Heart right ventricle (tissue), 16 donors: ENCODE data around the gene SLC2A13. TPM values are rescaled to one million over a fixed set of nuclear protein-coding genes. Genes with fewer than 3 reads are reported as not detected.

ENCODE experiments used
- ATAC-seq, 8 donors: fragments of 200-7000 bp; cut with Tn5 transposase; one replicate each; pipeline ENCODE4 v1.9.1; 2020; ENCODE audit warnings: mild to moderate bottlenecking in 8 of 8, moderate library complexity in 8 of 8, moderate number of reproducible peaks in 1 of 8
- DNase-seq, 2 donors: peaks; one replicate each; pipeline ENCODE4 v3.0.0-alpha.2; 2020
- H3K27ac ChIP-seq, 10 donors: fragments of 200-600 bp; sonication (generic) in 2 of 10; one replicate each; pipeline versions ENCODE4 v1.5.0 to v1.8.0; 2020 to 2022; ENCODE audit warnings: mild to moderate bottlenecking in 3 of 10
- H3K27me3 ChIP-seq, 7 donors: fragments of 200-600 bp; one replicate each; pipeline ENCODE4 v1.8.0; 2021 to 2022; ENCODE audit warnings: mild to moderate bottlenecking in 2 of 7
- H3K36me3 ChIP-seq, 9 donors: fragments of 200-600 bp; sonication (generic) in 1 of 9; one replicate each; pipeline versions ENCODE4 v1.5.0 to v1.8.0; 2020 to 2022; ENCODE audit warnings: mild to moderate bottlenecking in 2 of 9
- H3K4me1 ChIP-seq, 9 donors: fragments of 200-600 bp; sonication (generic) in 1 of 9; one replicate each; pipeline versions ENCODE4 v1.5.0 to v1.8.0; 2020 to 2022; ENCODE audit warnings: mild to moderate bottlenecking in 4 of 9
- H3K4me3 ChIP-seq, 10 donors: fragments of 200-600 bp; sonication (generic) in 2 of 10; one replicate each; pipeline versions ENCODE4 v1.5.0 to v1.8.0; 2020 to 2022; ENCODE audit warnings: mild to moderate bottlenecking in 7 of 10, moderate library complexity in 2 of 10
- H3K9me3 ChIP-seq, 11 donors: fragments of 200-600 bp in 10 of 11; sonication (generic) in 2 of 11; one replicate each; pipeline versions ENCODE4 v1.5.0 to v1.8.0; 2013 to 2022; ENCODE audit warnings: mild to moderate bottlenecking in 2 of 11, control low read depth in 1 of 11, moderate library complexity in 1 of 11
- CTCF ChIP-seq, 9 donors: fragments of 200-600 bp; sonication (generic) in 2 of 9; IDR thresholded peaks; one replicate each; pipeline versions ENCODE4 v1.5.0 to v1.8.0; 2021 to 2022; ENCODE audit warnings: antibody characterized with exemption in 9 of 9, mild to moderate bottlenecking in 5 of 9, moderate library complexity in 1 of 9
- WGBS, 2 donors: extraction: QIAGEN DNeasy Blood & Tissue Kit; methylation state at CpG; one replicate each; pipeline ENCODE4 v1.1.7; 2013; ENCODE audit warnings: inconsistent platforms in 1 of 2; 5-methylcytosine and 5-hydroxymethylcytosine counted together
- intact Hi-C, 10 donors: fragments of 100-400 bp; cut with DNase I; formaldehyde crosslinking; loops; one replicate each; pipeline versions ENCODE4 v1.11.1 to v1.14.2; 2022
- polyA plus RNA-seq, 2 donors: library from polyadenylated mRNA; stranded (reverse); fragments of 200-250 nt; gene quantifications; one replicate each; pipeline ENCODE4 v1.2.3, GENCODE V29; 2013
- total RNA-seq, 10 donors: library from RNA; stranded (reverse); fragmentation: NEBNext Ultra II Directional in 3 of 10; extraction: Animal tissue kit (Norgen Biotek cat#: 25700) in 3 of 10; gene quantifications; one replicate each; pipeline versions ENCODE4 v1.2.1 to v1.2.4, GENCODE V29; 2021 to 2023
- donor health status: Arrhythmogenic right ventricular cardiomyopathy.
- donor health status: ischemic (EF 13 %, LVEDD 7.1; RV severe dilation, severe dysfunction).
- donor health status: healthy with polysubstance abuse.
- donor health status: DM: no; HTN: yes; CAD: no.
- donor health status: DM: no; HTN: no; CAD: no.
- donor health status: ischemic (EF 25% LVEDD 6.9; RV normal size, moderate dysfunction).
- donor health status: ischemic (EF 25% LVEDD 5.7; RV mildly dilated, moderate dysfunction).
- donor health status: healthy.
- donor health status: DM: yes; HTN: yes; CAD: no.
- donor health status: Ischemic cardiomyopathy.
- donor health status: ischemic (EF 35%, LVEDD 5.7; RV mildly dilated, moderate dysfunction).
- donor health status: nonischemic (EF 11% LVEDD 7.7; RV severe dilation, severe dysfunction).
- donor health status: DM: yes; HTN: yes; CAD: no.
- donor health status: PGD.
- donor health status: ischemic (EF 29% LVEDD 5.4; RV normal size, mild dysfunction).
- donor health status: nonischemic (EF 23%, LVEDD 6.1; RV moderate dilation, normal function).

Gene SLC2A13
- total and polyA plus RNA-seq, 12 donors = 2.6 to 14.2 (median 9.8) TPM

GRCh38 chr12:39773266-39773665, 332.6 kb downstream of the SLC2A13 start:
- WGBS, 2 donors = 94 to 96% methylated on average over 2 of the region's 2 CpGs
- no peaks in the 10 kb centered on the region for H3K27me3 ChIP-seq
- no peak for TF ChIP-seq CTCF (IDR thresholded peaks at IDR 0.05)
- intact Hi-C loops = loop anchor here in 1 of 10 donors (5.0 kb wide), 1 partner anchor 214 kb away; no protein-coding TSS in a partner anchor
- no peaks in the 10 kb centered on the region for H3K4me1 ChIP-seq
- H3K4me3 ChIP-seq = no peak overlapping the region
- DNase-seq (no peak), ATAC-seq (no peak)
- H3K9me3 ChIP-seq = no peaks in the 10 kb centered on the region
- H3K27ac ChIP-seq = no peak overlapping the region
- H3K36me3 ChIP-seq = no peaks in the 10 kb centered on the region

GRCh38 chr12:39772821-39773259, 333.0 kb downstream of the SLC2A13 start:
- ATAC-seq (peak in 1 of 8 donors; percentile 65), DNase-seq (no peak)
- intact Hi-C loops = loop anchor here in 1 of 10 donors (5.0 kb wide), 1 partner anchor 214 kb away; no protein-coding TSS in a partner anchor
- Histone ChIP-seq H3K9me3 (peaks cover 0 to 1% (median 0%) of the 10 kb centered on the region in 11 donors), H3K27me3 (no peaks in the 10 kb centered on the region), H3K4me1 (no peaks in the 10 kb centered on the region), H3K36me3 (no peaks in the 10 kb centered on the region), H3K4me3 (no peak overlapping the region), H3K27ac (no peak overlapping the region)
- 72 to 80% methylated on average over 3 of the region's 3 CpGs for WGBS, 2 donors
- TF ChIP-seq CTCF (IDR thresholded peaks at IDR 0.05) = no peak

- Histone ChIP-seq H3K36me3 (no peaks in the 10 kb centered on the region), H3K9me3 (peaks cover 0 to 10% (median 0%) of the 10 kb centered on the region in 11 donors), H3K27me3 (no peaks in the 10 kb centered on the region), H3K27ac (no peak overlapping the region), H3K4me3 (no peak overlapping the region), H3K4me1 (peaks cover 0 to 3% (median 0%) of the 10 kb centered on the region in 9 donors)
- WGBS, 2 donors = 95 to 97% methylated on average over 1 of the region's 1 CpG
- no peak for DNase-seq
- no peak for ATAC-seq
- intact Hi-C loops = loop anchor here in 1 of 10 donors (5.0 kb wide), 1 partner anchor 216 kb away; no protein-coding TSS in a partner anchor
- TF ChIP-seq CTCF (IDR thresholded peaks at IDR 0.05) = no peak
These were observed 334.4 kb downstream of the SLC2A13 start for GRCh38 chr12:39771456-39771855.

- Histone ChIP-seq H3K4me1 (peaks cover 0 to 5% (median 0%) of the 10 kb centered on the region in 9 donors), H3K27ac (no peak overlapping the region), H3K36me3 (peaks cover 0 to 21% (median 0%) of the 10 kb centered on the region in 9 donors), H3K27me3 (no peaks in the 10 kb centered on the region), H3K4me3 (no peak overlapping the region), H3K9me3 (peaks cover 0 to 10% (median 0%) of the 10 kb centered on the region in 11 donors)
- peak; percentile 35 to 83 (median 71) for TF ChIP-seq CTCF (IDR thresholded peaks at IDR 0.05)
- DNase-seq = no peak
- intact Hi-C loops = loop anchor here (1.0 to 10.0 kb wide), 10 partner anchors 222 to 350 kb away; partner anchors contain the start of gene SLC2A13 (in 7 of the 10)
- ATAC-seq = peak in 1 of 8 donors; percentile 46
- WGBS, 2 donors = 56 to 60% methylated on average over 3 of the region's 3 CpGs
These were observed 340.8 kb downstream of the SLC2A13 start for GRCh38 chr12:39764944-39765560.
